Activated CD4-positive, alpha-beta memory T cell treated with anti-CD3 and anti-CD28 coated beads for 36 hours (primary cell): ENCODE data around the gene CRTC3. TPM values are rescaled to one million over a fixed set of nuclear protein-coding genes. Genes with fewer than 3 reads are reported as not detected.

ENCODE experiments used
- CTCF ChIA-PET: fragments of 350-600 bp; sonication (Branson Sonifier 250); formaldehyde crosslinking; loops from one replicate; lab custom pipeline; 2021; ENCODE audit warnings: antibody characterized with exemption, inconsistent platforms; lab: Charles Lee
- POLR2A ChIA-PET: fragments of 350-600 bp; sonication (Branson Sonifier 250); formaldehyde crosslinking; loops from one replicate; lab custom pipeline; 2021; ENCODE audit warnings: antibody characterized with exemption; lab: Charles Lee
- DNase-seq: peaks from one replicate; pipeline ENCODE4 v3.0.0-alpha.2; 2020
- H3K27ac Mint-ChIP-seq: one replicate; pipeline ENCODE4 v1.8.0; 2021; ENCODE audit warnings: mixed read lengths
- H3K27me3 Mint-ChIP-seq: one replicate; pipeline ENCODE4 v1.8.0; 2021; ENCODE audit warnings: mixed read lengths
- H3K36me3 Mint-ChIP-seq: one replicate; pipeline ENCODE4 v1.8.0; 2021; ENCODE audit warnings: mixed read lengths
- H3K4me1 Mint-ChIP-seq: one replicate; pipeline ENCODE4 v1.8.0; 2021; ENCODE audit warnings: low read depth, mixed read lengths
- H3K4me3 Mint-ChIP-seq: one replicate; pipeline ENCODE4 v1.8.0; 2021; ENCODE audit warnings: mild to moderate bottlenecking, mixed read lengths
- H3K9me3 Mint-ChIP-seq: one replicate; pipeline ENCODE4 v1.8.0; 2021; ENCODE audit warnings: mixed read lengths
- intact Hi-C: fragments of 100-400 bp; cut with micrococcal nuclease; formaldehyde crosslinking; loops from one replicate; pipeline ENCODE4 v1.15.1; 2023
- total RNA-seq, 2 experiments: library from RNA; stranded (reverse); gene quantifications; one replicate each; pipeline ENCODE4 v1.2.3, GENCODE V29; 2021

Gene CRTC3
- total RNA-seq, 2 experiments from 2014 or later, result 34.7 to 37.8 TPM

GRCh38 chr15:90643301-90643632 lies 113.5 kb downstream of the CRTC3 start:
- DNase-seq, result no peak
- Mint-ChIP-seq H3K27me3 (no peaks in the 10 kb centered on the region), H3K4me1 (peaks cover 3% of the 10 kb centered on the region), H3K4me3 (no peak overlapping the region), H3K9me3 (no peaks in the 10 kb centered on the region), H3K36me3 (peaks cover 23% of the 10 kb centered on the region), H3K27ac (no peak overlapping the region)
- intact Hi-C loops, result no loop called here
- CTCF ChIA-PET, result interaction anchor here (0.9 to 3.7 kb wide), 3 partner anchors 243 to 323 kb away, joined by 4 to 14 read pairs (median 5); partner anchors contain the start of gene UNC45A
- POLR2A ChIA-PET, result interaction anchor here (0.6 kb wide), 1 partner anchor 317 kb away, joined by 3 read pairs; no protein-coding TSS in a partner anchor

- intact Hi-C loops, result no loop called here
- POLR2A ChIA-PET, result no interaction called here
Observed at GRCh38 chr15:90644526-90644925, 114.8 kb downstream of the CRTC3 start.

GRCh38 chr15:90644952-90645725 lies 115.4 kb downstream of the CRTC3 start:
- Mint-ChIP-seq H3K36me3 (peaks cover 23% of the 10 kb centered on the region), H3K9me3 (no peaks in the 10 kb centered on the region), H3K27me3 (no peaks in the 10 kb centered on the region), H3K4me1 (peaks cover 21% of the 10 kb centered on the region), H3K27ac (no peak overlapping the region), H3K4me3 (no peak overlapping the region)
- POLR2A ChIA-PET, result interaction anchor here (0.5 kb wide), 1 partner anchor 102 kb away, joined by 3 read pairs; no protein-coding TSS in a partner anchor
- DNase-seq, result no peak
- CTCF ChIA-PET, result no interaction called here
- intact Hi-C loops, result no loop called here

More at GRCh38 chr15:90644526-90644925, 114.8 kb downstream of the CRTC3 start:
- no peak overlapping the region for H3K4me3 Mint-ChIP-seq
- CTCF ChIA-PET, result interaction anchor here (3.7 kb wide), 1 partner anchor 242 kb away, joined by 14 read pairs; no protein-coding TSS in a partner anchor
- H3K4me1 Mint-ChIP-seq, result peaks cover 15% of the 10 kb centered on the region
- no peaks in the 10 kb centered on the region for H3K9me3 Mint-ChIP-seq
- H3K27ac Mint-ChIP-seq, result no peak overlapping the region
- no peak for DNase-seq
- no peaks in the 10 kb centered on the region for H3K27me3 Mint-ChIP-seq
- peaks cover 23% of the 10 kb centered on the region for H3K36me3 Mint-ChIP-seq

- DNase-seq, result no peak
- ChIA-PET CTCF (no interaction called here), POLR2A (no interaction called here)
- H3K4me3 Mint-ChIP-seq, result no peak overlapping the region
- no peaks in the 10 kb centered on the region for H3K9me3 Mint-ChIP-seq
- intact Hi-C loops, result no loop called here
- no peaks in the 10 kb centered on the region for H3K27me3 Mint-ChIP-seq
- H3K4me1 Mint-ChIP-seq, result peaks cover 24% of the 10 kb centered on the region
- H3K27ac Mint-ChIP-seq, result no peak overlapping the region
- peaks cover 20% of the 10 kb centered on the region for H3K36me3 Mint-ChIP-seq
Observed at GRCh38 chr15:90645873-90646575, 116.3 kb downstream of the CRTC3 start.

- no peaks in the 10 kb centered on the region for H3K9me3 Mint-ChIP-seq
- no peak overlapping the region for H3K4me3 Mint-ChIP-seq
- no peaks in the 10 kb centered on the region for H3K27me3 Mint-ChIP-seq
- peaks cover 24% of the 10 kb centered on the region for H3K4me1 Mint-ChIP-seq
- H3K36me3 Mint-ChIP-seq, result peaks cover 18% of the 10 kb centered on the region
- no peak overlapping the region for H3K27ac Mint-ChIP-seq
- CTCF ChIA-PET, result no interaction called here
- intact Hi-C loops, result no loop called here
- POLR2A ChIA-PET, result no interaction called here
- no peak for DNase-seq
Observed at GRCh38 chr15:90646662-90647305, 117.1 kb downstream of the CRTC3 start.

- intact Hi-C loops, result no loop called here
- Mint-ChIP-seq H3K4me3 (no peak overlapping the region), H3K27me3 (no peaks in the 10 kb centered on the region), H3K36me3 (peaks cover 13% of the 10 kb centered on the region), H3K27ac (no peak overlapping the region), H3K9me3 (no peaks in the 10 kb centered on the region), H3K4me1 (peaks cover 24% of the 10 kb centered on the region)
- CTCF ChIA-PET, result interaction anchor here (0.5 to 3.2 kb wide), 45 partner anchors 7 to 341 kb away, joined by 3 to 65 read pairs (median 5); partner anchors contain the start of genes BLM, CRTC3, FES and HDDC3
- POLR2A ChIA-PET, result interaction anchor here (0.6 to 1.2 kb wide), 4 partner anchors 15 to 285 kb away, joined by 3 to 6 read pairs (median 3); partner anchors contain the start of gene HDDC3
- no peak for DNase-seq
Observed at GRCh38 chr15:90647326-90647725, 117.6 kb downstream of the CRTC3 start.

- H3K27me3 Mint-ChIP-seq, result no peaks in the 10 kb centered on the region
- peaks cover 4% of the 10 kb centered on the region for H3K36me3 Mint-ChIP-seq
- H3K9me3 Mint-ChIP-seq, result no peaks in the 10 kb centered on the region
- H3K4me1 Mint-ChIP-seq, result peaks cover 24% of the 10 kb centered on the region
- DNase-seq, result peak; percentile 81
- H3K27ac Mint-ChIP-seq, result peak overlapping the region; percentile 92
- POLR2A ChIA-PET, result interaction anchor here (0.6 to 1.2 kb wide), 4 partner anchors 14 to 284 kb away, joined by 3 to 6 read pairs (median 3); partner anchors contain the start of gene HDDC3
- intact Hi-C loops, result loop anchor here (1.0 kb wide), 7 partner anchors 12 to 283 kb away; partner anchors contain the start of gene BLM
- CTCF ChIA-PET, result interaction anchor here (0.5 to 3.2 kb wide), 49 partner anchors 8 to 342 kb away, joined by 3 to 65 read pairs (median 5); partner anchors contain the start of genes BLM, CRTC3, FES and HDDC3
- peak overlapping the region; percentile 53 for H3K4me3 Mint-ChIP-seq
Observed at GRCh38 chr15:90648137-90649070, 118.7 kb downstream of the CRTC3 start.

GRCh38 chr15:90650117-90650955 lies 120.6 kb downstream of the CRTC3 start:
- ChIA-PET POLR2A (no interaction called here), CTCF (interaction anchor here (0.6 to 3.2 kb wide), 7 partner anchors 43 to 282 kb away, joined by 3 to 29 read pairs (median 4); partner anchors contain the start of genes BLM and HDDC3)
- Mint-ChIP-seq H3K4me3 (no peak overlapping the region), H3K27ac (no peak overlapping the region), H3K36me3 (no peaks in the 10 kb centered on the region), H3K27me3 (peaks cover 7% of the 10 kb centered on the region), H3K9me3 (no peaks in the 10 kb centered on the region), H3K4me1 (peaks cover 29% of the 10 kb centered on the region)
- no peak for DNase-seq
- intact Hi-C loops, result no loop called here

GRCh38 chr15:90650956-90651689 lies 121.4 kb downstream of the CRTC3 start:
- H3K36me3 Mint-ChIP-seq, result no peaks in the 10 kb centered on the region
- no peak for DNase-seq
- POLR2A ChIA-PET, result no interaction called here
- CTCF ChIA-PET, result interaction anchor here (0.6 kb wide), 1 partner anchor 66 kb away, joined by 3 read pairs; the partner anchor contains the start of gene BLM
- H3K9me3 Mint-ChIP-seq, result no peaks in the 10 kb centered on the region
- peak overlapping the region; percentile 30 for H3K27ac Mint-ChIP-seq
- peaks cover 30% of the 10 kb centered on the region for H3K4me1 Mint-ChIP-seq
- intact Hi-C loops, result no loop called here
- H3K27me3 Mint-ChIP-seq, result peaks cover 9% of the 10 kb centered on the region
- no peak overlapping the region for H3K4me3 Mint-ChIP-seq
